GM19351 (cell line): ENCODE measurements around the gene SIM1.
"Not testable (repeated sequence)": the region's sequence is repeated elsewhere in the genome, so short reads cannot be mapped to it uniquely, and the experiment has no call there.

ENCODE experiments used
- ATAC-seq: cut with Tn5 transposase; IDR thresholded peaks from one replicate; pipeline ENCODE4 v1.9.1; 2021; ENCODE audit warnings: mild to moderate bottlenecking, moderate library complexity; ENCODE audit not compliant: unreplicated experiment

Gene SIM1

GRCh38 chr6:100354736-100355641 lies 109.7 kb downstream of the SIM1 start:
- ATAC-seq, result not testable (repeated sequence)

- ATAC-seq, result no peak
Observed at GRCh38 chr6:100353276-100354015, 111.3 kb downstream of the SIM1 start.

- ATAC-seq, result no peak
Observed at GRCh38 chr6:100350139-100350538, 114.6 kb downstream of the SIM1 start.

GRCh38 chr6:100349366-100349765 lies 115.4 kb downstream of the SIM1 start:
- no peak for ATAC-seq

GRCh38 chr6:100347901-100348550 lies 116.7 kb downstream of the SIM1 start:
- peak; percentile 83 for ATAC-seq

- ATAC-seq, result peak; percentile 52
Observed at GRCh38 chr6:100346828-100347227, 117.9 kb downstream of the SIM1 start.

GRCh38 chr6:100346203-100346602 lies 118.5 kb downstream of the SIM1 start:
- no peak for ATAC-seq

GRCh38 chr6:100344761-100345160 lies 120.0 kb downstream of the SIM1 start:
- no peak for ATAC-seq

- ATAC-seq, result no peak
Observed at GRCh38 chr6:100344321-100344720, 120.4 kb downstream of the SIM1 start.

- ATAC-seq, result no peak
Observed at GRCh38 chr6:100343316-100344077, 121.2 kb downstream of the SIM1 start.

- ATAC-seq, result no peak
Observed at GRCh38 chr6:100342830-100343229, 121.9 kb downstream of the SIM1 start.

GRCh38 chr6:100339574-100340255 lies 125.0 kb downstream of the SIM1 start:
- ATAC-seq, result no peak

GRCh38 chr6:100338090-100338489 lies 126.6 kb downstream of the SIM1 start:
- no peak for ATAC-seq

GRCh38 chr6:100336876-100337275 lies 127.8 kb downstream of the SIM1 start:
- ATAC-seq, result no peak

GRCh38 chr6:100335991-100336390 lies 128.7 kb downstream of the SIM1 start:
- no peak for ATAC-seq
